OCI-LY1 (cell line): ENCODE data around the gene FAM53B.

Experiments used
- H2AFZ ChIP-seq: fragments of 200-600 bp; sonication (generic), shearing (Covaris generic); 2 replicates; pipeline ENCODE4 v1.6.0; 2014; ENCODE audit warnings: antibody characterized with exemption, mild to moderate bottlenecking, low read length
- H3F3A ChIP-seq: fragments of 200-600 bp; sonication (generic), shearing (Covaris generic); 2 replicates; pipeline ENCODE4 v1.6.0; 2014; ENCODE audit warnings: mild to moderate bottlenecking, antibody characterized with exemption, low read length, moderate library complexity; ENCODE audit not compliant: insufficient read depth
- H3K27ac ChIP-seq: fragments of 200-600 bp; sonication (generic); 2 replicates; pipeline ENCODE4 v1.5.1; 2014; ENCODE audit warnings: low read length, mixed run types, mild to moderate bottlenecking, low read depth; ENCODE audit not compliant: poor library complexity, severe bottlenecking
- H3K27me3 ChIP-seq: fragments of 200-600 bp; sonication (generic); 2 replicates; pipeline ENCODE4 v1.6.0; 2014; ENCODE audit warnings: antibody characterized with exemption, mild to moderate bottlenecking, low read length, moderate library complexity; ENCODE audit not compliant: insufficient read depth
- H3K36me3 ChIP-seq: fragments of 200-600 bp; sonication (generic); 2 replicates; pipeline ENCODE4 v1.6.1; 2014; ENCODE audit warnings: mild to moderate bottlenecking, antibody characterized with exemption, low read length, moderate library complexity, mixed read lengths; ENCODE audit not compliant: insufficient read depth
- H3K4me1 ChIP-seq: fragments of 200-600 bp; sonication (generic); 2 replicates; pipeline ENCODE4 v1.5.1; 2014; ENCODE audit warnings: mild to moderate bottlenecking, low read length, moderate library complexity; ENCODE audit not compliant: insufficient read depth, severe bottlenecking
- H3K4me2 ChIP-seq: fragments of 200-600 bp; sonication (generic), shearing (Covaris generic); 2 replicates; pipeline ENCODE4 v1.6.1; 2014; ENCODE audit warnings: low read length
- H3K4me3 ChIP-seq: fragments of 200-600 bp; sonication (generic); 2 replicates; pipeline ENCODE4 v1.5.1; 2014; ENCODE audit warnings: low read length, low read depth, mild to moderate bottlenecking, mixed read lengths; ENCODE audit not compliant: poor library complexity, severe bottlenecking
- H3K79me2 ChIP-seq: fragments of 200-600 bp; shearing (Covaris generic); 2 replicates; pipeline ENCODE4 v1.6.1; 2016; ENCODE audit warnings: mixed run types, low read length, mixed read lengths; ENCODE audit not compliant: insufficient read depth
- H3K9ac ChIP-seq: fragments of 200-600 bp; sonication (generic), shearing (Covaris generic); 2 replicates; pipeline ENCODE4 v1.6.1; 2014; ENCODE audit warnings: mild to moderate bottlenecking, low read length, mixed read lengths
- H3K9me2 ChIP-seq: fragments of 200-600 bp; sonication (generic), shearing (Covaris generic); 2 replicates; pipeline ENCODE4 v1.6.1; 2014; ENCODE audit warnings: low read depth, mild to moderate bottlenecking, low read length, mixed read lengths
- H3K9me3 ChIP-seq: fragments of 200-600 bp; shearing (Covaris generic); 2 replicates; pipeline ENCODE4 v1.6.1; 2014; ENCODE audit warnings: low read length, mixed read lengths
- H4K20me1 ChIP-seq: fragments of 200-600 bp; sonication (generic), shearing (Covaris generic); 2 replicates; pipeline ENCODE4 v1.6.0; 2016; ENCODE audit warnings: mild to moderate bottlenecking, low read length; ENCODE audit not compliant: insufficient read depth
- CTCF ChIP-seq: fragments of 200-600 bp; sonication (generic), shearing (Covaris generic); IDR thresholded peaks from 2 replicates; pipeline ENCODE4 v1.5.1; 2017; ENCODE audit warnings: mild to moderate bottlenecking, antibody characterized with exemption, low read length, moderate library complexity, mixed read lengths
- EZH2 ChIP-seq: fragments of 200-600 bp; sonication (generic), shearing (Covaris generic); IDR thresholded peaks from 2 replicates; pipeline ENCODE4 v1.8.0; 2017; ENCODE audit warnings: borderline replicate concordance, mixed run types, mild to moderate bottlenecking, antibody characterized with exemption, low read length, moderate library complexity, mixed read lengths

FAM53B gene

DNA sequence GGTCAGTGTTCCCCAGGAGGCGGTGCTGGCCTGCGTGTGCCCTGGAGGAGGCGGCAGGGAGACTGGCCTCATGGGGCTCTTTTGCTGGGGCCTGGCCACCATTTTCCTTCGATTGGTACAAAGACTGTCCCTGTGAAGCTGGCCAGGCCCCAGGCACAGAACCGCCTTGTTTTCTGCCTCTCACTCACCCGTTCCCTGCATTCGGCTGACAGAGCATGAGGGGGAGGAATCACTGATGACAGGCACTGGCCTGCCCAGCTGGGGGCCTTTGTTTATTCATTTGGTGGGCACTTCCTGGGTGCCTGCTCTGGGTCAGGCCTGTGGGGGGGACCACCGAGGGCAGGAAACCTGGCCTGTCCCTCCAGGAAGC is 139.2 kb downstream of the FAM53B start:
- no peaks in the 10 kb centered on the region for H3F3A ChIP-seq
- no peaks in the 10 kb centered on the region for H3K36me3 ChIP-seq
- no peaks in the 10 kb centered on the region for H3K9me2 ChIP-seq
- no peaks in the 10 kb centered on the region for H4K20me1 ChIP-seq
- no peaks in the 10 kb centered on the region for H3K9me3 ChIP-seq
- H2AFZ ChIP-seq, result no peak overlapping the region
- H3K4me1 ChIP-seq, result peaks cover 76% of the 10 kb centered on the region
- peak overlapping the region; percentile 97 for H3K27ac ChIP-seq
- H3K79me2 ChIP-seq, result no peaks in the 10 kb centered on the region
- H3K4me3 ChIP-seq, result no peak overlapping the region
- TF ChIP-seq CTCF (no peak), EZH2 (no peak)
- no peak overlapping the region for H3K4me2 ChIP-seq
- no peaks in the 10 kb centered on the region for H3K27me3 ChIP-seq
- peak overlapping the region; percentile 40; the same call in 1 of the 2 replicates for H3K9ac ChIP-seq

- Histone ChIP-seq H3K4me3 (no peak overlapping the region), H4K20me1 (no peaks in the 10 kb centered on the region), H3K9ac (peak overlapping the region; percentile 59; the same call in 1 of the 2 replicates), H2AFZ (no peak overlapping the region), H3F3A (no peaks in the 10 kb centered on the region), H3K9me3 (no peaks in the 10 kb centered on the region), H3K79me2 (no peaks in the 10 kb centered on the region), H3K36me3 (no peaks in the 10 kb centered on the region), H3K9me2 (no peaks in the 10 kb centered on the region), H3K27me3 (no peaks in the 10 kb centered on the region), H3K4me2 (peak overlapping the region; percentile 17; the same call in 1 of the 2 replicates), H3K27ac (peak overlapping the region; percentile 97), H3K4me1 (peaks cover 82% of the 10 kb centered on the region)
- TF ChIP-seq EZH2 (no peak), CTCF (no peak)
These were observed 139.8 kb downstream of the FAM53B start for GRCh38 chr10:124604214-124605000.

DNA sequence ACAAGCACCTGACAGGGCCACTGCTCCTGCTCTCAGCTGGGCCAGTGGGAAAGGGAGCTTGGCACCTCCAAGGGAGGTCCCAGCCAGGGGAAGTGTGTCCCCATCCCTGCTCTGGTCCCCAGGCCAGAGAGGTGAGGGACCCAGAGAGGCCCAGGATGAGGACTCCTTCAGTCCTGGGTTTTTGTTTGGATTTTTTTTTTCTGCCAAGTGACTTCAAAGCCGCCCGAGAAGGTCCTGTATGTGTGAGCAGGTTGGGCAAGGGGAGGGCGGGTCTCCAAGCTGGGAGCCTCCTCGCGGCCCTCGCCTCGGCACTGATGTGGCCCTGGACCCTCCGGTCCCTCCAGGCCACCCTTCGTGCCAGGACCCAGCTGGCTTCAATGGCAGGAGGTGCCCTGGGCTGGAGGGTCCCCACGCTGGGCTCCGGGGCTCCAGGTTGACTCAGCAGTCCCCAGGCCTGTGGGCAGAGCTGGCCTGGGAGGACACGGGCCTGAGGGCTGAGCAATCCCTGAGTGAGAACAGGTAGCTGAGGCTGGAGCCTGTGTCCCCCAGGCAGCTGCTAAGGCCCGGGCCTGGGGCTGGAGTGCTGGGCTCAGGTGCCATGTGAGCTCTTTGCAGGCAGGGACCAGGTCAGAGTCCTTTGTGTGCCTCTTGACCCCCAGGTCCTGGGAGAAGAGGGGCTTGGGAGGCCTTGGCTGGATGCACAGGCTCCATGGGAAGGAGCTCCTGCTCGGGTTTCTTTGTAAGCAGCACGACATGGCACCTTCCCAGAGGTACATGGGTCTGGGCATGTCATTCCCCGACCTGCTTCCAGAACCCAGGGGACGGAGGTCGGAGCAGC is 140.6 kb downstream of the FAM53B start:
- TF ChIP-seq EZH2 (no peak), CTCF (no peak)
- peak overlapping the region; percentile 59; the same call in 1 of the 2 replicates for H3K9ac ChIP-seq
- H3K9me2 ChIP-seq, result no peaks in the 10 kb centered on the region
- H3K4me2 ChIP-seq, result peak overlapping the region; percentile 17; the same call in 1 of the 2 replicates
- no peak overlapping the region for H2AFZ ChIP-seq
- no peaks in the 10 kb centered on the region for H4K20me1 ChIP-seq
- no peaks in the 10 kb centered on the region for H3K79me2 ChIP-seq
- peaks cover 90% of the 10 kb centered on the region for H3K4me1 ChIP-seq
- H3K9me3 ChIP-seq, result no peaks in the 10 kb centered on the region
- no peak overlapping the region for H3K4me3 ChIP-seq
- no peaks in the 10 kb centered on the region for H3F3A ChIP-seq
- no peaks in the 10 kb centered on the region for H3K27me3 ChIP-seq
- H3K27ac ChIP-seq, result peak overlapping the region; percentile 97
- H3K36me3 ChIP-seq, result no peaks in the 10 kb centered on the region
